GM12878 (cell line): ENCODE results near the gene MYPN. TPM values are rescaled to one million over a fixed set of nuclear protein-coding genes. Genes with fewer than 3 reads are reported as not detected.

Experiments used
- ATAC-seq: fragments of 200-7000 bp; cut with Tn5 transposase; 3 replicates; pipeline ENCODE4 v1.9.1; 2020; ENCODE audit warnings: mild to moderate bottlenecking, moderate library complexity
- BruUV-seq: library from RNA; stranded (reverse); fragments of 400-500 nt; replicated peaks from 2 replicates; lab custom pipeline; 2021; lab: Mats Ljungman, UMichigan
- CTCF ChIA-PET: fragments of 300-600 bp; sonication (Branson Sonifier 250); formaldehyde crosslinking; extraction: SDS; loops from one replicate; lab custom pipeline; 2021; ENCODE audit warnings: inconsistent platforms; lab: Yijun Ruan, JAX
- POLR2A ChIA-PET: fragments of 350-600 bp; formaldehyde crosslinking; extraction: SDS; loops from one replicate; lab custom pipeline; 2021; ENCODE audit warnings: inconsistent platforms; lab: Charles Lee
- RAD21 ChIA-PET: fragments of 300-600 bp; sonication (Branson Sonifier 250); formaldehyde crosslinking; loops from one replicate; lab custom pipeline; 2023; ENCODE audit warnings: antibody characterized with exemption; ENCODE audit not compliant: unreplicated experiment; lab: Charles Lee
- SMC1A ChIA-PET: fragments of 300-600 bp; sonication (Branson Sonifier 250); formaldehyde crosslinking; loops from one replicate; lab custom pipeline; 2023; ENCODE audit not compliant: unreplicated experiment, uncharacterized antibody; lab: Charles Lee
- DNase-seq: peaks from one replicate; pipeline ENCODE4 v3.0.0-alpha.2; 2011; ENCODE audit warnings: low read depth, low spot score
- FAIRE-seq: peaks from 3 replicates; lab custom pipeline; 2011; peaks lifted over from hg19 to GRCh38; lab: Jason Lieb, UNC
- H2AFZ ChIP-seq: 2 replicates; pipeline ENCODE4 v1.6.0; 2011; ENCODE audit warnings: low read depth, low read length, control low read depth; ENCODE audit not compliant: control insufficient read depth
- H3K27ac ChIP-seq: 2 replicates; pipeline ENCODE4 v1.5.1; 2011; ENCODE audit warnings: control low read depth; ENCODE audit not compliant: control insufficient read depth, insufficient read depth
- H3K27me3 ChIP-seq, 2 experiments: replicated peaks in 1 of 2; 2 replicates each; pipeline versions ENCODE4 v1.6.0 to v1.6.1; 2011; ENCODE audit warnings: low read length in 1 of 2; ENCODE audit not compliant: control insufficient read depth in 2 of 2, insufficient read depth in 2 of 2
- H3K36me3 ChIP-seq, 2 experiments: 2 replicates each; pipeline ENCODE4 v1.5.1; 2011; ENCODE audit warnings: low read length in 1 of 2; ENCODE audit not compliant: control insufficient read depth in 2 of 2, insufficient read depth in 2 of 2
- H3K4me1 ChIP-seq: 2 replicates; pipeline ENCODE4 v1.6.1; 2011; ENCODE audit warnings: mild to moderate bottlenecking, low read length, moderate library complexity, mixed read lengths; ENCODE audit not compliant: control insufficient read depth, insufficient read depth
- H3K4me2 ChIP-seq: 2 replicates; pipeline ENCODE4 v1.6.0; 2011; ENCODE audit warnings: control low read depth; ENCODE audit not compliant: control insufficient read depth, insufficient read depth
- H3K4me3 ChIP-seq: fragments of 200-600 bp; sonication (generic); 2 replicates; pipeline ENCODE4 v1.5.1; 2016
- H3K79me2 ChIP-seq: 2 replicates; pipeline ENCODE4 v1.6.0; 2011; ENCODE audit warnings: low read length; ENCODE audit not compliant: control insufficient read depth, insufficient read depth
- H3K9ac ChIP-seq: 2 replicates; pipeline ENCODE4 v1.8.0; 2011; ENCODE audit warnings: low read length, control low read depth, mixed read lengths; ENCODE audit not compliant: control insufficient read depth, insufficient read depth
- H3K9me3 ChIP-seq: replicated peaks from 3 replicates; pipeline ENCODE4 v1.5.1; 2011; ENCODE audit warnings: mild to moderate bottlenecking, low read length; ENCODE audit not compliant: control insufficient read depth, insufficient read depth
- H4K20me1 ChIP-seq: 2 replicates; pipeline ENCODE4 v1.6.0; 2011; ENCODE audit not compliant: control insufficient read depth, insufficient read depth
- CHD4 ChIP-seq: fragments of 200-600 bp; sonication (generic); IDR thresholded peaks from 2 replicates; pipeline ENCODE4 v1.6.1; 2016; ENCODE audit warnings: mild to moderate bottlenecking
- JUND ChIP-seq: IDR thresholded peaks from 2 replicates; pipeline ENCODE4 v1.6.1; 2012; ENCODE audit warnings: low read depth, mild to moderate bottlenecking, low read length, improper control_type of control experiment, moderate library complexity
- MXI1 ChIP-seq: fragments of 150-350 bp; IDR thresholded peaks from 2 replicates; pipeline ENCODE4 v1.6.1; 2011; ENCODE audit warnings: low read depth, mild to moderate bottlenecking, inconsistent platforms, low read length, improper control_type of control experiment
- MYB ChIP-seq: fragments of 150-350 bp; IDR thresholded peaks from 2 replicates; pipeline ENCODE4 v1.6.1; 2014; ENCODE audit warnings: mild to moderate bottlenecking, low read depth, low read length, borderline replicate concordance
- NR2C2 ChIP-seq: IDR thresholded peaks from 2 replicates; pipeline ENCODE4 v1.6.1; 2011; ENCODE audit warnings: borderline replicate concordance, low read depth; ENCODE audit not compliant: control insufficient read depth, insufficient read length
- PBX3 ChIP-seq: IDR thresholded peaks from 2 replicates; pipeline ENCODE4 v1.6.1; 2011; ENCODE audit warnings: mild to moderate bottlenecking, low read depth, low read length, moderate library complexity; ENCODE audit not compliant: insufficient replicate concordance
- POLR2A ChIP-seq: IDR thresholded peaks from 2 replicates; pipeline ENCODE4 v1.6.1; 2011; ENCODE audit warnings: low read depth, mild to moderate bottlenecking, low read length
- POLR2AphosphoS2 ChIP-seq: IDR thresholded peaks from 2 replicates; pipeline ENCODE4 v1.6.1; 2011; ENCODE audit warnings: low read depth, mild to moderate bottlenecking, low read length, improper control_type of control experiment, moderate library complexity
- SREBF2 ChIP-seq: IDR thresholded peaks from 2 replicates; pipeline ENCODE4 v1.6.1; 2012; ENCODE audit warnings: mild to moderate bottlenecking, low read length
- ZBTB4 ChIP-seq: fragments of 450-650 bp; formaldehyde crosslinking; IDR thresholded peaks from 2 replicates; pipeline ENCODE4 v1.4.0; 2022; ENCODE audit warnings: mild to moderate bottlenecking, moderate library complexity
- ZNF24 ChIP-seq: fragments of 450-650 bp; IDR thresholded peaks from 2 replicates; pipeline ENCODE4 v1.6.1; 2017; ENCODE audit warnings: antibody characterized with exemption, mild to moderate bottlenecking
- ZNF622 ChIP-seq: fragments of 450-650 bp; IDR thresholded peaks from 2 replicates; pipeline ENCODE4 v1.6.1; 2017; ENCODE audit warnings: mild to moderate bottlenecking, inconsistent platforms
- WGBS: methylation state at CpG from one replicate; pipeline ENCODE4 v1.1.6; 2016; ENCODE audit warnings: low lambda C conversion rate; ENCODE audit not compliant: insufficient replicate concordance, insufficient coverage; ENCODE audit errors: missing lambda C conversion rate; 5-methylcytosine and 5-hydroxymethylcytosine counted together
- in situ Hi-C: fragments of 300-500 bp; cut with MboI; formaldehyde crosslinking; loops from 9 replicates; pipeline ENCODE4 v1.14.3; 2018; ENCODE audit warnings: mixed read lengths
- intact Hi-C: fragments of 100-400 bp; cut with micrococcal nuclease; formaldehyde crosslinking; loops from one replicate; pipeline ENCODE4 v1.14.2; 2022; ENCODE audit not compliant: unreplicated experiment
- polyA plus RNA-seq, 11 experiments: library from polyadenylated mRNA; depleted of rRNA in 4 of 11; unstranded in 6 of 11; stranded (reverse) in 5 of 11; fragments of >200 nt; fragmentation: Nextera tagmentation in 4 of 11; fragmentation: Illumina TruSeq in 1 of 11; extraction: Ambion mirVana in 4 of 11; extraction: Trizol in 1 of 11; gene quantifications; 1 replicate in 1 of 11; 2 replicates in 10 of 11; pipeline versions ENCODE4 v1.2.1 to v1.2.3, GENCODE V29; 2011 to 2016; ENCODE audit warnings: inconsistent platforms in 2 of 11, missing spikeins in 2 of 11, low read depth in 1 of 11
- total RNA-seq, 4 experiments: library from RNA; depleted of rRNA in 3 of 4; stranded (reverse); fragments of >200 nt in 3 of 4; fragmentation: Illumina TruSeq in 1 of 4; extraction: Trizol in 1 of 4; gene quantifications; 2 replicates each; pipeline versions ENCODE4 v1.2.1 to v1.2.3, GENCODE V29; 2013 to 2021
- TF ChIP-seq, protein P1 (sequence below): fragments of 450-650 bp; IDR thresholded peaks from 2 replicates; pipeline ENCODE4 v1.6.1; 2016; ENCODE audit warnings: mild to moderate bottlenecking
- TF ChIP-seq, protein P2 (sequence below): fragments of 450-650 bp; IDR thresholded peaks from 2 replicates; pipeline ENCODE4 v1.6.1; 2016; ENCODE audit warnings: mild to moderate bottlenecking

MYPN gene
- total and polyA plus RNA-seq, 10 of the 15 experiments (the other 5 are each of a cell fraction or from before 2014, with no cell fraction given), result 0.01 to 0.02 TPM; not detected in 8

DNA sequence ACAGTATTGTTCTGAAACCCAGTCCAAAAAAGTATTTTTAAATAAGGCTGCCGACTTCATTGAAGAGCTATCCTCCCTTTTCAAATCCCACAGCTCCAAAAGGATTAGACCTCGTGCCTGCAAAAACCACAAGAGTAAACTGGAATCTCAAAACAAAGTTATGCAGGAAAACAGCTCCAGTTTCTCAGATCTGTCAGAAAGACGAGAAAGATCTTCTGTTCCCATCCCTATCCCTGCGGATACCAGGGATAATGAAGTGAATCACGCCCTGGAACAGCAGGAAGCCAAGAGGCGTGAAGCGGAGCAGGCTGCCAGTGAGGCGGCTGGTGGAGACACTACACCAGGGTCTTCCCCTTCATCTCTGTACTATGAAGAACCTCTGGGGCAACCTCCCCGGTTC lies 12.6 kb downstream of the MYPN start:
- ATAC-seq, result no peak
- Histone ChIP-seq H3K4me1 (no peaks in the 10 kb centered on the region), H3K9ac (no peak overlapping the region), H3K4me3 (no peak overlapping the region), H2AFZ (no peak overlapping the region), H4K20me1 (no peaks in the 10 kb centered on the region), H3K4me2 (no peak overlapping the region), H3K36me3 (no peaks in the 10 kb centered on the region), H3K9me3 (no peaks in the 10 kb centered on the region), H3K79me2 (no peaks in the 10 kb centered on the region), H3K27ac (no peak overlapping the region), H3K27me3 (no peaks in the 10 kb centered on the region)
- intact Hi-C loops (no loop called here), in situ Hi-C loops (no loop called here)
- POLR2A ChIA-PET, result no interaction called here
- SMC1A ChIA-PET, result interaction anchor here (1.1 kb wide), 1 partner anchor 111 kb away, joined by 3 read pairs; no protein-coding TSS in a partner anchor
- no peak for DNase-seq
- RAD21 ChIA-PET, result no interaction called here
- no peak for FAIRE-seq
- no TSS peak for BruUV-seq
- CTCF ChIA-PET, result interaction anchor here (1.3 kb wide), 1 partner anchor 334 kb away, joined by 3 read pairs; no protein-coding TSS in a partner anchor
- 36% methylated on average over 9 of the region's 9 CpGs for WGBS
- TF ChIP-seq POLR2A (no peak), ZBTB4 (no peak), PBX3 (no peak), ZNF622 (no peak), POLR2AphosphoS2 (no peak), MXI1 (no peak), CHD4 (no peak), ZNF24 (no peak), NR2C2 (no peak), JUND (no peak), SREBF2 (no peak), MYB (no peak)
- TF ChIP-seq, protein P1, sequence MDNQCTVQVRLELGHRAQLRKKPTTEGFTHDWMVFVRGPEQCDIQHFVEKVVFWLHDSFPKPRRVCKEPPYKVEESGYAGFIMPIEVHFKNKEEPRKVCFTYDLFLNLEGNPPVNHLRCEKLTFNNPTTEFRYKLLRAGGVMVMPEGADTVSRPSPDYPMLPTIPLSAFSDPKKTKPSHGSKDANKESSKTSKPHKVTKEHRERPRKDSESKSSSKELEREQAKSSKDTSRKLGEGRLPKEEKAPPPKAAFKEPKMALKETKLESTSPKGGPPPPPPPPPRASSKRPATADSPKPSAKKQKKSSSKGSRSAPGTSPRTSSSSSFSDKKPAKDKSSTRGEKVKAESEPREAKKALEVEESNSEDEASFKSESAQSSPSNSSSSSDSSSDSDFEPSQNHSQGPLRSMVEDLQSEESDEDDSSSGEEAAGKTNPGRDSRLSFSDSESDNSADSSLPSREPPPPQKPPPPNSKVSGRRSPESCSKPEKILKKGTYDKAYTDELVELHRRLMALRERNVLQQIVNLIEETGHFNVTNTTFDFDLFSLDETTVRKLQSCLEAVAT, result no peak
- TF ChIP-seq, protein P2, sequence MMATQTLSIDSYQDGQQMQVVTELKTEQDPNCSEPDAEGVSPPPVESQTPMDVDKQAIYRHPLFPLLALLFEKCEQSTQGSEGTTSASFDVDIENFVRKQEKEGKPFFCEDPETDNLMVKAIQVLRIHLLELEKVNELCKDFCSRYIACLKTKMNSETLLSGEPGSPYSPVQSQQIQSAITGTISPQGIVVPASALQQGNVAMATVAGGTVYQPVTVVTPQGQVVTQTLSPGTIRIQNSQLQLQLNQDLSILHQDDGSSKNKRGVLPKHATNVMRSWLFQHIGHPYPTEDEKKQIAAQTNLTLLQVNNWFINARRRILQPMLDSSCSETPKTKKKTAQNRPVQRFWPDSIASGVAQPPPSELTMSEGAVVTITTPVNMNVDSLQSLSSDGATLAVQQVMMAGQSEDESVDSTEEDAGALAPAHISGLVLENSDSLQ, result no peak
